GM18520 (cell line): ENCODE measurements around the gene LRRFIP1.
"Not testable (repeated sequence)": the region's sequence is repeated elsewhere in the genome, so short reads cannot be mapped to it uniquely, and the experiment has no call there.

Experiments used
- ATAC-seq: cut with Tn5 transposase; IDR thresholded peaks from one replicate; pipeline ENCODE4 v1.9.1; 2021; ENCODE audit not compliant: unreplicated experiment

Gene LRRFIP1

DNA sequence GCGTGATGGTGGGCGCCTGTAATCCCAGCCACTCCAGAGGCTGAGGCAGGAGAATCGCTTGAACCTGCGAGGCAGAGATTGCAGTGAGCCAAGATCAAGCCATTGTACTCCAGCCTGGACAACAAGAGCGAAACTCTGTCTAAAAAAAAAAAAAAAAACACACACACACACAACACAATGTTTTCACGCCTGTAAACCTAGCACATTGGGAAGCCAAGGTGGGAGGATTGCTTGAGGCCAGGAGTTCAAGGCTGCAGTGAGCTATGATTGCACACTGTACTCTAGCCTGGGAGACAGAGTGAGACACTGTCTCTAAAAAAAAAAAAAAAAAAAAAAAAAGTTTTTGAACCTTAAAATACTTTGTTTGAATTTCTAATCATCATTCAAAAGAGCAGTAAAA lies 137.7 kb downstream of the LRRFIP1 start:
- not testable (repeated sequence) for ATAC-seq

GRCh38 chr2:237765875-237766274 lies 138.5 kb downstream of the LRRFIP1 start:
- no peak for ATAC-seq

DNA sequence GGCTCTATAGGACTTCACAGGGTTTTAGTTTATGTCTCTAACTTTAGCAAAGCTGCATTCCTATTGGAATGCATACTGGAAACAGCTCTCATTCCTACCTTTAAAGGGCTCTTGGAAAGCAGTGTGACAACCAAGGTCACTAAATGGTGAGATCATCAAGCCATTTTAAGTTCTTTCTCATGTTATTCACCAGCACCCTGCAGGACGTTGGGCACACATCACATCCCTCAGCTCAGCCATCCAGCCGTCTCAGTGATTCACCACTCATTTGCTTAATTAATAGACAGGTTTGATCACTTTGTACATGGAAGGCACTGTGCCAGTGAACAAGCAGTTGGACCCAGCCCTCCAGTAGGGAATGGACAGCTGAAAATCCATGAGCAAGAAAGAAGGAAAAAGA lies 139.0 kb downstream of the LRRFIP1 start:
- ATAC-seq: no peak

- no peak for ATAC-seq
Measured at GRCh38 chr2:237772513-237772912, 145.1 kb downstream of the LRRFIP1 start.

DNA sequence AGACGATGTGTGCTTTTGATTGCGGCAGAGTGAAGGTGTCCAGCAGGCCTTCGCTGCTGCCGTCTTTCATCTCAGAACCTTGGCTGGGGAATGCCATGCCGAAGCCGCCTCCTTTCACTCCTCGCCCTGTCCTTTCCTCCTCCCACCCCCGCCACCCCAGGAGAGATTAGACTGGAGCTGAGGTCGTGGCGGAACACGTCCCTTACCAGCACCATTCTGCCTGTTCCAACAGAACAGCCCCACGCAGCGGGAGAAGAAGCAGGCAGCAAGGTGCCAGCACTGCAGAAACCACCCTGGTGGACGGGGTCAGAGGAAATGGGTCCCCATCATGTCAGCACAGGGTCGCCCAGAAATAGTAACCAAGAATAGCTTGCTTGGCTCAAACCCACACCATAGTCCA lies 146.4 kb downstream of the LRRFIP1 start:
- no peak for ATAC-seq

DNA sequence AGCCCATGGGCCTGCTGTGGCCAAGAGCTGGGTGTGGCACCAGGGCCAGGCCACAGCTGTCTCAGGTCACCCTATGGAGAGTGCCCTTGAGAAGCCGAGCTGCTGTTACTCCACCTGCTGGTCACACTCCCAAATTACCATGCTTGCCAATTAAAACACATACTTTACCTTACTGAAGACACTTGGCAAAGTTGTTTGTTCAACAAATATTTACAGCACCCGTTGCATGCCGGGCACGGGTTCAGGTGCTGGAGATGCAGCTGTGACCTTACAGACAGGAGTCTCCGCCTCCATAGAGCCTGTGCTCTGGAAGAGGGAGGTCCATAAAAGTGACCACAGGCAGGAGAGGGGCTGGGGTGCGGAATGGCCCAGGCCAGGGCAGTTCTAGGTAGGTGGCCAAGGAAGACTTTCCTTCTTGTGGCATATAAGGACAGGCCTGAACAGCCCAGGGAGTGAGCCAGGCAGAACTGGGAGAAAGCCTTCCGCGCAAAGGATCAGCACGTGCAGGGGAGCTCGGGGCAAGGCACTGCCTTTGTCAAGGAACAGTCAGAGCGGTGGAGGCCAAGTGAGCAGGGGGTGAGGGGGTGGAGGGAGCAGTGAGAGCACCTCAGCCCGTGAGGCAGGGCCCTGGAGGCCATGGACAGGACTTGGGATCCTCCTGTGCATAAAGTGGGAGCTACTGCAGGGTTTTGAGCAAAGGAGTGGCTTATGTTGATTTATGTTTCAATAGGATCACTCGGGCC lies 147.6 kb downstream of the LRRFIP1 start:
- ATAC-seq: no peak

DNA sequence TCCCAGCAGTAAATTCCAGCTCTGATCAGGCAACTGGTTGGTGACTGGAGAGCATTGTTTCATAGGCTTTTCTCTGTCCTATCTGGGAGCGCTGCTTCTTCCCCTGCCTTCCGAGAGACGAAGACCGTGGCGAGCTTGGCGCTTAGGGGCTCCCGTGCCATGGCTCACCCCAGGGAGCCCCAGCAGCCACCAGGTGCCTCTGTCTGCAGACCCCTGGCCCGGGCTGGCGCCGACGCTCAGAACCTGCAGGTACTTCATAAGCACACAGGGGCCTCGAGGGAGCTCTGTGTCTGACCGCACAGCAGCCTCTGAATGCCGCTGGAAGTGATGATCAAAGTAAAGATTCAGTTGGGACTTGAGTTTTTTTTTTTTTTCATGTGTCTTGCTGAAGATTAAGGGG lies 152.1 kb downstream of the LRRFIP1 start:
- no peak for ATAC-seq

GRCh38 chr2:237782181-237782580 lies 154.8 kb downstream of the LRRFIP1 start:
- no peak for ATAC-seq

GRCh38 chr2:237783678-237784077 lies 156.3 kb downstream of the LRRFIP1 start:
- not testable (repeated sequence) for ATAC-seq

- no peak for ATAC-seq
Measured at GRCh38 chr2:237786936-237787335, 159.5 kb downstream of the LRRFIP1 start.

- no peak for ATAC-seq
Measured at GRCh38 chr2:237790353-237790752, 163.0 kb downstream of the LRRFIP1 start.

DNA sequence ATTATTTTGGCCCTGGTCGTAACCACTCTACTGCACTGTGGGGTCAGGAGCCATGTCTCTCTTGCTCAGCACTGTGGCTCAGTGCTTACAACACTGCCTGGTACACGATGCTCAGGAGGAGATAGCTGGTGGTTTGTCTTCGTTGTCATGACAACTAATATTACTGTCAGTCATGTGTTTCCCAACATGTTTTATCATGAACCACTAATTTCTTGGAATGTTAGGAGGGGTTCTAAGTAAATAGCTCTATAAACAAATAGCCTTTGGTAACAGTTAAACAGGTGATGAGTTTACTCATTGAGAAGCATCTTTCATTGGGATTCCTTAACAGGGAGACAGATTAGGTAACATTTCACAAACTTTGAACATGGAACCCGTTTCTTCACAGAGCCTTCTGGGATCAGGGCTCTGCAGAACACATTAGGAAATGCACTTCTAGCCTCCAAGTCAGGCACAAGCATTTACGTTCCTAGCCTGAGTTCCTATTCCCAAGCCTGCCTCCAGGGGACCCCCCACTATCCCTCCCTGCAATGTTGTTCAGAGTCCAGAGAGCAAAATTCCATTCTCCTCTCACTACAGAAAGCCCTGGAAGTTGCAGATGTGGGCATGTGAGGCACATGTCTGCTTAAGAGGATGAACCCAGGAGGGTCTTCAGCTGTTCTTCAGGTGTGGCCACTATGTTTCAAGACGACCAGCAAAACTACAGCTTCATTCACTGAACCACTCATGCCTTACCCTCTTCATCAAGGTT lies 164.8 kb downstream of the LRRFIP1 start:
- ATAC-seq: no peak

DNA sequence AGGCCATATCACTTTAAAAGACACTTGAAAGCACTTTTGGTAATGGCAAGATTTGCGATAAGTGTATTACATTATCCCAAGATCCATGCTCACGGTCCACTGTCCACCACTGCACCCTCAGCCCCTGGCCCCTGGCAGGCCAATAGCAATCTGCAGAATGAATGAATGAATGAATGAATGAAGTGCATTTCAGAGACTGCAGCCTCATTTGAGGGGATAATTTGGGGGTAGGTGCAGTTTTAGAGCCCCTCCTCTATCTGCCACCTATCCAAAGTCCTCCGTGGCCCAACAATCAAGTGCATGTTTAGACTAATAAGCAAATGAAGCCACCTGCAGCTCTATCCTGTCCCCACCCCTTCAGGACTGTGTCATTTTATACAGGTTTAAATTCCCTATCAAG lies 169.9 kb downstream of the LRRFIP1 start:
- ATAC-seq: no peak

DNA sequence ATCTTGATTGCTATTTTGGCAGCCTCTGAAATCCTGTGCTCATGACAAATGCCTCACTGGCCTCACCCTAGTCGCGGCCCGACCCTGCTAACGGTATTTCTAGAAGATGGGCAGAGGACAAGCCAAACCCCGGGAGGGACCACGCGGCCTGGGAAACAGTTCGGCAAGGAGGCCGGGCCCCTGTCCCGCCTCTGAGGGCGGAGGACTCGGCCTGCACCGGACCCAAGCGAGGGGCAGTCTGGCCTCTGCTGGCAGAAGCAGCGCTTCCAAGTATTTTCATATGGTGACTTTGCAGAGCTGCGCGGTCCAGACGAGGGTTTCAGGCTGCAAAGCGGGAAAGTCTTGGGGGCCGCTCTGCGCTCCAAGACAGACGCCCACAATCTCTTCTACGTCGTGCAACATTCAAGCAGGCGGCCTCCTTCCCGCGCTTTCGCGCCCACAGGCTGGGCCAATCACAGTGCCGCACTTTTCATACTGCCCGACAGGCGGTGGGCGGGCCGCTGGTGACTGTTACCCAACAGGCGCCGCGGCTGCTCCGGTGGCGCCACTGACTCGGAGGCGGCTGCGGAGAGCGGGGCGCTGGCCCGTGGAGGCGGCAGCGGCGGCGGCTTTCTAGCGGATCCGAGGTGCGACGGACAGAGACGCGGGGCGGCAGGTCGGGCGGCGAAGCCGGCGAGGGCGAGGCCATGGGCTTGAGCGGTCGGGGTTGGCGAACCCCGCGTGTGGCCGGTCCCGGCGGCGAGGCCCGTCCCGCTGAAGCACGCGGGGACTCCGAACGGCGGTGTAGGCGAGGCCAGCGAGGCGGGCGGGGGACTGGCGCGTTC lies 171.1 kb downstream of the LRRFIP1 start, which contains the start of gene RBM44:
TSS of gene RBM44 (plus strand) at position 544 of the 824 bp plus-strand sequence. CDS start 14,831 bp downstream, outside the sequence.
- no peak for ATAC-seq

- no peak for ATAC-seq
Measured at GRCh38 chr2:237799060-237799428, 171.7 kb downstream of the LRRFIP1 start.

GRCh38 chr2:237801466-237801865 lies 174.1 kb downstream of the LRRFIP1 start:
- ATAC-seq: no peak

DNA sequence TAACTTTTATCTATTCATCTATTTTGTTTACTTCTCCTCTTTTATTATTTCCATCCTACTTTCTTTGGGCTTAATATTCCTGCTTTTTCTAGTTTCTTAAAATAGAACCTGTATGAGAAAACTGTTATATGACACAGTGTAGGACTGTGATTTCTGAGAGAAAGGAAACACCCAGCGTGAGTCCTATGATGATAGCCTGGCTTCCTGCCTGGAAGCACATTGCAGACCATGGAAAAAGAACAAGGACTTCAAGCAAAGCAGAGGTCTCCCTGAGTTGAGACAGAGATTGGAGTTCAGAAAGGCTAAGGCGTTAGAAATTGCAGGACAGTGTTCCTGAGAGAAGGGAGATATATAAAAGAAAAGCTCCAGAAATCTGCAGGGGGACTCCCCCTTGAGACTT lies 178.9 kb downstream of the LRRFIP1 start:
- ATAC-seq: no peak

DNA sequence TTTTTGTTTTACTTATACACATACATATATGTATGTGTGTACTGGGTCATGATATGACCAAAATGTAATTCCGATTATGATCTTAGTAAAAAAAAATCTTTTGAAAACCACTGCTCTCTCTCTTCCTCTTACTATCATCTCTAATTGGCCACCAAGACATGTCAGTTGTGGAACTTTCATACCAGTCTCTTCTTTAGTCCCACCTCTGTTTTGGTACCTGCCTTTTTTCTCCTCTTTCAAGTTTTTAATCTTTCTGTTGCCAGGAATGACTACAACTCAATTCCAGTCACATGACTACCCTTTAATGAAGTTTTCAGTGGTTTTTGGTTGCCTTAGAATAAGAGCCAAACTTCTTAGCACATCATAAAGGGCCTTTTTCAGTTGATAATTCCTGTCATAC lies 188.2 kb downstream of the LRRFIP1 start:
- ATAC-seq: no peak

DNA sequence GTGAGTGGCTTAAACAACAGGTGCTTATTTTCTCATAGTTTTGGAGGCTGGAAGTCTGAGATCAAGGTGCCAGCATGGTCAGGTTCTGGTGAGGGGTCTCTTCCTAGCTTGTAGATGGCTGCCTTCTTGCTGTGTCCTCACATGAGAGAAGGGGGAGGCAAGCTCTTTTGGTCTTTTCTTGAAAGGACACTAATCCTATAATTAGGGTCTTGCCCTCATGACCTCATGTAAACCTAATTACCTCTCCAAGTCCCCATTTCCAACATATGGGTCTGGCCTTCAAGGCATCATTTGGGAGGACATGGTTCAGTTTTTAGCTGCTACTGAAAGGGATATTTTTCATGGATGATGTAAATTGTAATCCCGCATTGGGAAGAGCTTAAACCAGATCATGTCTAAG lies 189.1 kb downstream of the LRRFIP1 start:
- ATAC-seq: no peak

- no peak for ATAC-seq
Measured at GRCh38 chr2:237818066-237818473, 190.7 kb downstream of the LRRFIP1 start.

GRCh38 chr2:237819231-237819630 lies 191.8 kb downstream of the LRRFIP1 start:
- ATAC-seq: no peak

- ATAC-seq: no peak
Measured at GRCh38 chr2:237820421-237820820, 193.0 kb downstream of the LRRFIP1 start.
